H9 (cell line): ENCODE results near the gene CFHR1. TPM values are rescaled to one million over a fixed set of nuclear protein-coding genes. Genes with fewer than 3 reads are reported as not detected.

ENCODE experiments used
- DNase-seq: peaks from one replicate; pipeline ENCODE4 v3.0.0-alpha.2; 2017
- H2AFZ ChIP-seq: one replicate; pipeline ENCODE4 v1.6.1; 2013; ENCODE audit warnings: mild to moderate bottlenecking, low read length, control low read depth, moderate library complexity
- H2AK5ac ChIP-seq: 2 replicates; pipeline ENCODE4 v1.6.1; 2013; ENCODE audit warnings: low read length, control low read depth, mixed read lengths; ENCODE audit not compliant: insufficient read length
- H2BK120ac ChIP-seq: one replicate; pipeline ENCODE4 v1.6.1; 2013; ENCODE audit warnings: low read depth, mild to moderate bottlenecking, low read length, control low read depth, inconsistent platforms; ENCODE audit not compliant: poor library complexity, severe bottlenecking
- H2BK12ac ChIP-seq: 2 replicates; pipeline ENCODE4 v1.6.1; 2013; ENCODE audit warnings: low read length, control low read depth, mixed read lengths, low read depth; ENCODE audit not compliant: insufficient read length
- H2BK15ac ChIP-seq: 2 replicates; pipeline ENCODE4 v1.6.1; 2013; ENCODE audit warnings: low read depth, low read length, control low read depth
- H2BK20ac ChIP-seq: one replicate; pipeline ENCODE4 v1.6.1; 2013; ENCODE audit warnings: low read depth, mild to moderate bottlenecking, low read length, control low read depth, inconsistent platforms; ENCODE audit not compliant: poor library complexity, severe bottlenecking
- H2BK5ac ChIP-seq: 2 replicates; pipeline ENCODE4 v1.6.1; 2013; ENCODE audit warnings: low read length, control low read depth, mixed read lengths; ENCODE audit not compliant: insufficient read length
- H3K14ac ChIP-seq: 2 replicates; pipeline ENCODE4 v1.6.1; 2013; ENCODE audit warnings: low read length, control low read depth; ENCODE audit not compliant: insufficient read depth
- H3K18ac ChIP-seq: 2 replicates; pipeline ENCODE4 v1.6.1; 2013; ENCODE audit warnings: low read depth, mild to moderate bottlenecking, mixed read lengths, low read length, control low read depth; ENCODE audit not compliant: insufficient read length
- H3K23ac ChIP-seq: 2 replicates; pipeline ENCODE4 v1.6.1; 2013; ENCODE audit warnings: low read length, control low read depth, mixed read lengths, low read depth; ENCODE audit not compliant: insufficient read length
- H3K23me2 ChIP-seq: 2 replicates; pipeline ENCODE4 v1.6.1; 2013; ENCODE audit warnings: low read depth, mild to moderate bottlenecking, mixed read lengths, low read length, control low read depth; ENCODE audit not compliant: insufficient read length, poor library complexity, severe bottlenecking
- H3K27ac ChIP-seq: 2 replicates; pipeline ENCODE4 v1.5.1; 2013; ENCODE audit warnings: low read length, control low read depth, mixed read lengths, low read depth; ENCODE audit not compliant: insufficient read length
- H3K27me3 ChIP-seq: 2 replicates; pipeline ENCODE4 v1.6.1; 2013; ENCODE audit warnings: low read length, control low read depth, inconsistent platforms; ENCODE audit not compliant: insufficient read depth
- H3K4ac ChIP-seq: 2 replicates; pipeline ENCODE4 v1.6.1; 2013; ENCODE audit warnings: low read depth, mild to moderate bottlenecking, control low read depth, inconsistent platforms, low read length, moderate library complexity
- H3K4me1 ChIP-seq: 2 replicates; pipeline ENCODE4 v1.6.1; 2013; ENCODE audit warnings: low read length, control low read depth, inconsistent platforms; ENCODE audit not compliant: insufficient read depth
- H3K4me2 ChIP-seq: 2 replicates; pipeline ENCODE4 v1.6.1; 2013; ENCODE audit warnings: low read length, control low read depth, mixed read lengths; ENCODE audit not compliant: insufficient read length, insufficient read depth
- H3K56ac ChIP-seq: 2 replicates; pipeline ENCODE4 v1.6.1; 2013; ENCODE audit warnings: low read depth, mild to moderate bottlenecking, mixed read lengths, low read length, control low read depth; ENCODE audit not compliant: insufficient read length
- H3K79me1 ChIP-seq: 2 replicates; pipeline ENCODE4 v1.6.1; 2013; ENCODE audit warnings: low read depth, mild to moderate bottlenecking, moderate library complexity, low read length, control low read depth, inconsistent platforms; ENCODE audit not compliant: insufficient read depth, poor library complexity, severe bottlenecking
- H3K79me2 ChIP-seq: 2 replicates; pipeline ENCODE4 v1.6.1; 2013; ENCODE audit warnings: low read length, control low read depth, inconsistent platforms; ENCODE audit not compliant: insufficient read depth
- H3K9ac ChIP-seq: 2 replicates; pipeline ENCODE4 v1.6.1; 2013; ENCODE audit warnings: low read length, control low read depth, mixed read lengths; ENCODE audit not compliant: insufficient read length; ENCODE audit errors: extremely low read depth
- H3K9me3 ChIP-seq: one replicate; pipeline ENCODE4 v1.6.1; 2013; ENCODE audit warnings: low read depth, low read length, inconsistent platforms; ENCODE audit not compliant: control insufficient read depth
- H3T11ph ChIP-seq: one replicate; pipeline ENCODE4 v1.6.1; 2013; ENCODE audit warnings: mild to moderate bottlenecking, low read length, control low read depth, inconsistent platforms
- H4K20me1 ChIP-seq: one replicate; pipeline ENCODE4 v1.6.1; 2013; ENCODE audit not compliant: control insufficient read depth, insufficient read length, insufficient read depth
- H4K5ac ChIP-seq: 2 replicates; pipeline ENCODE4 v1.6.1; 2013; ENCODE audit warnings: low read depth, mild to moderate bottlenecking, mixed read lengths, low read length, control low read depth; ENCODE audit not compliant: insufficient read length
- H4K8ac ChIP-seq: replicated peaks from 2 replicates; pipeline ENCODE4 v1.6.1; 2013; ENCODE audit warnings: low read length, control low read depth, mixed read lengths, low read depth; ENCODE audit not compliant: insufficient read length
- H4K91ac ChIP-seq: 2 replicates; pipeline ENCODE4 v1.6.1; 2013; ENCODE audit warnings: low read depth, mild to moderate bottlenecking, moderate library complexity, mixed read lengths, low read length, control low read depth; ENCODE audit not compliant: insufficient read length
- H3K27ac Mint-ChIP-seq, 3 experiments: 2 replicates in 2 of 3; 3 replicates in 1 of 3; pipeline ENCODE4 v1.8.0; 2020 to 2021; ENCODE audit warnings: mixed read lengths in 3 of 3, mild to moderate bottlenecking in 1 of 3, moderate library complexity in 1 of 3
- H3K27me3 Mint-ChIP-seq: 2 replicates; pipeline ENCODE4 v1.8.0; 2021; ENCODE audit warnings: low read depth, mild to moderate bottlenecking, moderate library complexity, mixed read lengths
- H3K36me3 Mint-ChIP-seq, 3 experiments: 2 replicates in 2 of 3; 3 replicates in 1 of 3; pipeline ENCODE4 v1.8.0; 2020 to 2021; ENCODE audit warnings: low read depth in 3 of 3, mixed read lengths in 3 of 3; ENCODE audit not compliant: insufficient read depth in 1 of 3
- H3K4me1 Mint-ChIP-seq, 2 experiments: 2 replicates each; pipeline ENCODE4 v1.8.0; 2020; ENCODE audit warnings: mixed read lengths in 2 of 2
- H3K4me3 Mint-ChIP-seq, 2 experiments: 2 replicates in 1 of 2; 3 replicates in 1 of 2; pipeline ENCODE4 v1.8.0; 2020 to 2021; ENCODE audit warnings: mild to moderate bottlenecking in 2 of 2, mixed read lengths in 2 of 2, moderate library complexity in 1 of 2
- H3K9me3 Mint-ChIP-seq, 2 experiments: 2 replicates in 1 of 2; 3 replicates in 1 of 2; pipeline ENCODE4 v1.8.0; 2020; ENCODE audit warnings: mild to moderate bottlenecking in 2 of 2, mixed read lengths in 2 of 2, moderate library complexity in 1 of 2
- WGBS: extraction: QIAGEN DNeasy Blood & Tissue Kit; methylation state at CpG from one replicate; pipeline ENCODE4 v1.1.7; 2013; ENCODE audit warnings: missing lambda C conversion rate, low lambda C conversion rate, mixed read lengths; ENCODE audit not compliant: insufficient read length; ENCODE audit errors: extremely low coverage; 5-methylcytosine and 5-hydroxymethylcytosine counted together
- total RNA-seq: library from RNA; stranded (reverse); gene quantifications from 2 replicates; pipeline ENCODE4 v1.2.1, GENCODE V29; 2021
- TF ChIP-seq, protein P1 (sequence below): fragments of 200-600 bp; sonication (generic); conservative IDR thresholded peaks from 3 replicates; pipeline ENCODE4 v1.8.0; 2021; ENCODE audit warnings: antibody characterized with exemption, mild to moderate bottlenecking

CFHR1 gene
- total RNA-seq, 1 experiment from 2014 or later = not detected

- H2BK20ac ChIP-seq = no peak overlapping the region
- TF ChIP-seq, protein P1, sequence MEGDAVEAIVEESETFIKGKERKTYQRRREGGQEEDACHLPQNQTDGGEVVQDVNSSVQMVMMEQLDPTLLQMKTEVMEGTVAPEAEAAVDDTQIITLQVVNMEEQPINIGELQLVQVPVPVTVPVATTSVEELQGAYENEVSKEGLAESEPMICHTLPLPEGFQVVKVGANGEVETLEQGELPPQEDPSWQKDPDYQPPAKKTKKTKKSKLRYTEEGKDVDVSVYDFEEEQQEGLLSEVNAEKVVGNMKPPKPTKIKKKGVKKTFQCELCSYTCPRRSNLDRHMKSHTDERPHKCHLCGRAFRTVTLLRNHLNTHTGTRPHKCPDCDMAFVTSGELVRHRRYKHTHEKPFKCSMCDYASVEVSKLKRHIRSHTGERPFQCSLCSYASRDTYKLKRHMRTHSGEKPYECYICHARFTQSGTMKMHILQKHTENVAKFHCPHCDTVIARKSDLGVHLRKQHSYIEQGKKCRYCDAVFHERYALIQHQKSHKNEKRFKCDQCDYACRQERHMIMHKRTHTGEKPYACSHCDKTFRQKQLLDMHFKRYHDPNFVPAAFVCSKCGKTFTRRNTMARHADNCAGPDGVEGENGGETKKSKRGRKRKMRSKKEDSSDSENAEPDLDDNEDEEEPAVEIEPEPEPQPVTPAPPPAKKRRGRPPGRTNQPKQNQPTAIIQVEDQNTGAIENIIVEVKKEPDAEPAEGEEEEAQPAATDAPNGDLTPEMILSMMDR = no peak
- H4K8ac ChIP-seq = no peak overlapping the region
- H3K27me3 ChIP-seq = no peaks in the 10 kb centered on the region
- H3K23ac ChIP-seq = no peak overlapping the region
- no peak overlapping the region for H2BK120ac ChIP-seq
- H3K9me3 Mint-ChIP-seq = no peaks in the 10 kb centered on the region
- H3K23me2 ChIP-seq = no peaks in the 10 kb centered on the region
- H3K4ac ChIP-seq = no peak overlapping the region
- H3K79me1 ChIP-seq = no peaks in the 10 kb centered on the region
- WGBS = no CpG with 5 or more reads among the region's 4 CpGs
- no peak overlapping the region for H4K91ac ChIP-seq
- no peaks in the 10 kb centered on the region for H3K79me2 ChIP-seq
- peaks cover 0 to 6% of the 10 kb centered on the region in 2 experiments; a peak in 1 of 4 replicates for H3K4me1 Mint-ChIP-seq
- no peak overlapping the region for H3K27ac ChIP-seq
- H4K20me1 ChIP-seq = no peaks in the 10 kb centered on the region
- H3K18ac ChIP-seq = no peak overlapping the region
- no peak overlapping the region for H3T11ph ChIP-seq
- H2BK12ac ChIP-seq = no peak overlapping the region
- H3K56ac ChIP-seq = no peak overlapping the region
- no peaks in the 10 kb centered on the region; a peak in 1 of 7 replicates for H3K36me3 Mint-ChIP-seq
- no peak overlapping the region for H3K9ac ChIP-seq
- no peak overlapping the region for H2AFZ ChIP-seq
- no peak overlapping the region for H3K14ac ChIP-seq
- no peak overlapping the region for H2AK5ac ChIP-seq
- no peak overlapping the region for H4K5ac ChIP-seq
- H3K27me3 Mint-ChIP-seq = peaks cover 17% of the 10 kb centered on the region
- H3K27ac Mint-ChIP-seq = no peak overlapping the region
- no peak overlapping the region for H2BK15ac ChIP-seq
- no peaks in the 10 kb centered on the region for H3K9me3 ChIP-seq
- H3K4me3 Mint-ChIP-seq = no peak overlapping the region
- H3K4me1 ChIP-seq = no peaks in the 10 kb centered on the region
- no peak overlapping the region for H3K4me2 ChIP-seq
- DNase-seq = no peak
- H2BK5ac ChIP-seq = no peak overlapping the region
Observed at GRCh38 chr1:196873385-196873784, 53.9 kb downstream of the CFHR1 start.
